DMS114 treated with DMSO at 0.1 percent for 48 hours (cell line): ENCODE data around the gene DENND1A.
"Not testable (repeated sequence)": the region's sequence is repeated elsewhere in the genome, so short reads cannot be mapped to it uniquely, and the experiment has no call there.

Experiments used
- DNase-seq: peaks from one replicate; lab custom pipeline; 2025; ENCODE audit not compliant: unreplicated experiment; lab: John Stamatoyannopoulos, UW

DENND1A gene

GRCh38 chr9:123923377-123923776 is 6.5 kb downstream of the DENND1A start:
- no peak for DNase-seq

GRCh38 chr9:123922911-123923310 is 7.0 kb downstream of the DENND1A start:
- no peak for DNase-seq

GRCh38 chr9:123922431-123922830 is 7.5 kb downstream of the DENND1A start:
- no peak for DNase-seq

- no peak for DNase-seq
Observed at GRCh38 chr9:123914517-123915196, 15.3 kb downstream of the DENND1A start.

GRCh38 chr9:123912167-123912897 is 17.6 kb downstream of the DENND1A start:
- no peak for DNase-seq

- no peak for DNase-seq
Observed at GRCh38 chr9:123911024-123911423, 18.9 kb downstream of the DENND1A start.

GRCh38 chr9:123909192-123909591 is 20.7 kb downstream of the DENND1A start:
- DNase-seq, result not testable (repeated sequence)

- not testable (repeated sequence) for DNase-seq
Observed at GRCh38 chr9:123903550-123903949, 26.4 kb downstream of the DENND1A start.

- DNase-seq, result no peak
Observed at GRCh38 chr9:123894822-123895221, 35.1 kb downstream of the DENND1A start.

GRCh38 chr9:123893831-123894460 is 36.0 kb downstream of the DENND1A start:
- no peak for DNase-seq

GRCh38 chr9:123893115-123893514 is 36.8 kb downstream of the DENND1A start:
- DNase-seq, result no peak

- no peak for DNase-seq
Observed at GRCh38 chr9:123887837-123888236, 42.1 kb downstream of the DENND1A start.

- DNase-seq, result not testable (repeated sequence)
Observed at GRCh38 chr9:123885834-123886233, 44.1 kb downstream of the DENND1A start.

GRCh38 chr9:123883634-123884033 is 46.3 kb downstream of the DENND1A start:
- DNase-seq, result no peak

- DNase-seq, result no peak
Observed at GRCh38 chr9:123881604-123882003, 48.3 kb downstream of the DENND1A start.

- DNase-seq, result no peak
Observed at GRCh38 chr9:123880420-123880819, 49.5 kb downstream of the DENND1A start.

- DNase-seq, result no peak
Observed at GRCh38 chr9:123876750-123877149, 53.2 kb downstream of the DENND1A start.

- no peak for DNase-seq
Observed at GRCh38 chr9:123872710-123873109, 57.2 kb downstream of the DENND1A start.

GRCh38 chr9:123871781-123872180 is 58.1 kb downstream of the DENND1A start:
- no peak for DNase-seq

- no peak for DNase-seq
Observed at GRCh38 chr9:123868002-123868401, 61.9 kb downstream of the DENND1A start.

GRCh38 chr9:123867034-123867433 is 62.9 kb downstream of the DENND1A start:
- no peak for DNase-seq

- no peak for DNase-seq
Observed at GRCh38 chr9:123866497-123866896, 63.4 kb downstream of the DENND1A start.
